ENCODE data around the gene LINGO4.
"Not testable (repeated sequence)": the region's sequence is repeated elsewhere in the genome, so short reads cannot be mapped to it uniquely, and the experiment has no call there.

DNA sequence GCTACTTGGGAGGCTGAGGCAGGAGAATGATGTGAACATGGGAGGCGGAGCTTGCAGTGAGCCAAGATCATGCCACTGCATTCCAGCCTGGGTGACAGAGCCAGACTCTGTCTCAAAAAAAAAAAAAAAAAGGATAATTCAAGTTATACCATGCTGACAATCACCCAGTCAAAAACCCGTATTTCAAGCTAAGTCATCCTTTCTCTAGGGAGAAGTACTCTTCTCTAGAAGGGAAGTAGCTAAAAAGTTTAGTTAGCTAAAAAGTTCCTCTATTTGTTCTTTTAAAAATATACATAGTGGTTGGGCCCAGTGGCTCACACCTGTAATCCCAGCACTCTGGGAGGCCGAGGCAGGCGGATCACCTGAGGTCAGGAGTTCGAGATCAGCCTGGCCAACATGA is 24.5 kb downstream of the LINGO4 start:
- TF ChIP-seq, protein P1, sequence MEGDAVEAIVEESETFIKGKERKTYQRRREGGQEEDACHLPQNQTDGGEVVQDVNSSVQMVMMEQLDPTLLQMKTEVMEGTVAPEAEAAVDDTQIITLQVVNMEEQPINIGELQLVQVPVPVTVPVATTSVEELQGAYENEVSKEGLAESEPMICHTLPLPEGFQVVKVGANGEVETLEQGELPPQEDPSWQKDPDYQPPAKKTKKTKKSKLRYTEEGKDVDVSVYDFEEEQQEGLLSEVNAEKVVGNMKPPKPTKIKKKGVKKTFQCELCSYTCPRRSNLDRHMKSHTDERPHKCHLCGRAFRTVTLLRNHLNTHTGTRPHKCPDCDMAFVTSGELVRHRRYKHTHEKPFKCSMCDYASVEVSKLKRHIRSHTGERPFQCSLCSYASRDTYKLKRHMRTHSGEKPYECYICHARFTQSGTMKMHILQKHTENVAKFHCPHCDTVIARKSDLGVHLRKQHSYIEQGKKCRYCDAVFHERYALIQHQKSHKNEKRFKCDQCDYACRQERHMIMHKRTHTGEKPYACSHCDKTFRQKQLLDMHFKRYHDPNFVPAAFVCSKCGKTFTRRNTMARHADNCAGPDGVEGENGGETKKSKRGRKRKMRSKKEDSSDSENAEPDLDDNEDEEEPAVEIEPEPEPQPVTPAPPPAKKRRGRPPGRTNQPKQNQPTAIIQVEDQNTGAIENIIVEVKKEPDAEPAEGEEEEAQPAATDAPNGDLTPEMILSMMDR (IDR thresholded peaks at IDR 0.05) = not testable (repeated sequence)
- not testable (repeated sequence) for TF ChIP-seq ZFX (IDR thresholded peaks at IDR 0.05; ENCODE audit: borderline replicate concordance)
